Measurements from ENCODE around the gene RUBCN.

The RUBCN gene

GRCh38 chr3:197736491-197737318 lies at the start of gene RUBCN:
RUBCN (minus strand) TSS chr3:197736904; CDS start chr3:197736719, 185 bp downstream.
- peak; percentile 76 for DNase-seq (ENCODE audit: low read depth)

GRCh38 chr3:197784019-197784585 lies 47.4 kb upstream of the RUBCN start:
- DNase-seq (ENCODE audit: low read depth): no peak

GRCh38 chr3:197782230-197782629 lies 45.5 kb upstream of the RUBCN start:
- no peak for DNase-seq (ENCODE audit: low read depth)

- DNase-seq (ENCODE audit: low read depth): no peak
Observed at GRCh38 chr3:197775317-197775716, 38.6 kb upstream of the RUBCN start.

GRCh38 chr3:197761784-197762183 lies 25.1 kb upstream of the RUBCN start:
- DNase-seq (ENCODE audit: low read depth): no peak

- DNase-seq (ENCODE audit: low read depth): no peak
Observed at GRCh38 chr3:197758512-197758911, 21.8 kb upstream of the RUBCN start.

- no peak for DNase-seq (ENCODE audit: low read depth)
Observed at GRCh38 chr3:197756704-197757103, 20.0 kb upstream of the RUBCN start.

GRCh38 chr3:197753263-197753662 lies 16.6 kb upstream of the RUBCN start:
- DNase-seq (ENCODE audit: low read depth): no peak

GRCh38 chr3:197752107-197752506 lies 15.4 kb upstream of the RUBCN start:
- no peak for DNase-seq (ENCODE audit: low read depth)

- no peak for DNase-seq (ENCODE audit: low read depth)
Observed at GRCh38 chr3:197750858-197751737, 14.4 kb upstream of the RUBCN start.

- DNase-seq (ENCODE audit: low read depth): no peak
Observed at GRCh38 chr3:197750396-197750831, 13.7 kb upstream of the RUBCN start.

GRCh38 chr3:197749601-197750395 lies 13.1 kb upstream of the RUBCN start, which contains the start of gene FYTTD1:
FYTTD1 (plus strand) TSS chr3:197749883; CDS start chr3:197749972, 89 bp downstream.
- DNase-seq (ENCODE audit: low read depth): peak; percentile 79

GRCh38 chr3:197749315-197749600 lies 12.6 kb upstream of the RUBCN start:
- peak; percentile 31 for DNase-seq (ENCODE audit: low read depth)

GRCh38 chr3:197748597-197749314 lies 12.1 kb upstream of the RUBCN start:
- DNase-seq (ENCODE audit: low read depth): no peak

- DNase-seq (ENCODE audit: low read depth): no peak
Observed at GRCh38 chr3:197746801-197747237, 10.1 kb upstream of the RUBCN start.

- DNase-seq (ENCODE audit: low read depth): no peak
Observed at GRCh38 chr3:197746209-197746608, 9.5 kb upstream of the RUBCN start.

- DNase-seq (ENCODE audit: low read depth): no peak
Observed at GRCh38 chr3:197742787-197743186, 6.1 kb upstream of the RUBCN start.

- no peak for DNase-seq (ENCODE audit: low read depth)
Observed at GRCh38 chr3:197737749-197738462, 1.2 kb upstream of the RUBCN start.

- DNase-seq (ENCODE audit: low read depth): no peak
Observed at GRCh38 chr3:197737319-197737649, 580 bp upstream of the RUBCN start.

- DNase-seq (ENCODE audit: low read depth): no peak
Observed at GRCh38 chr3:197736010-197736490, 654 bp downstream of the RUBCN start.
